Right hindlimb (tissue), 1 donor: ENCODE measurements around the gene OR2T34.
"Not testable (repeated sequence)": the region's sequence is repeated elsewhere in the genome, so short reads cannot be mapped to it uniquely, and the experiment has no call there.

Source experiments
- DNase-seq: peaks from one replicate; pipeline ENCODE4 v3.0.0-alpha.2; 2018

Gene OR2T34, protein sequence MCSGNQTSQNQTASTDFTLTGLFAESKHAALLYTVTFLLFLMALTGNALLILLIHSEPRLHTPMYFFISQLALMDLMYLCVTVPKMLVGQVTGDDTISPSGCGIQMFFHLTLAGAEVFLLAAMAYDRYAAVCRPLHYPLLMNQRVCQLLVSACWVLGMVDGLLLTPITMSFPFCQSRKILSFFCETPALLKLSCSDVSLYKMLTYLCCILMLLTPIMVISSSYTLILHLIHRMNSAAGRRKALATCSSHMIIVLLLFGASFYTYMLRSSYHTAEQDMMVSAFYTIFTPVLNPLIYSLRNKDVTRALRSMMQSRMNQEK

GRCh38 chr1:248574657-248575056 is at the start of gene OR2T34:
OR2T34 (minus strand) TSS chr1:248574757; CDS start chr1:248574757, 0 bp downstream.
- not testable (repeated sequence) for DNase-seq

- no peak for DNase-seq
Measured at GRCh38 chr1:248622570-248623001, 48.0 kb upstream of the OR2T34 start.

DNA sequence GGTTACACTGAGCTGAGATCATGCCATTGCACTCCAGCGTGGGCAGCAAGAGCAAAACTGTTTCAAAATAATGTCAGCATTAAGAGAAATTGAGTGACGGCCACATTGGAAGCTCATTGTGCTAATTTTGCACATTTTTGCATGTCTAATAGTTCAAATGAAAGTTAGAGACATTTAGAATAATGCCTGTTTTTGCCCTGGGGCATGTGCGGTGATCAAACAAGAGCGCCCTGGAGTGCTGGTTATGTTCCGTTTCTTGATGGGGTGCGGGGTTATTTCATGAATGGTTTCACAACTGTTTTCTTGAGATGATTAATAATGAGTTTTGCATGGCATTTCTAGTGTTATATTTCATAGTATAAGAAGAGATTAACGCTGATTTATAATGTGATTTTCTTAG is 47.2 kb upstream of the OR2T34 start:
- no peak for DNase-seq

GRCh38 chr1:248618878-248619277 is 44.3 kb upstream of the OR2T34 start:
- DNase-seq, result no peak

- no peak for DNase-seq
Measured at GRCh38 chr1:248618119-248618518, 43.6 kb upstream of the OR2T34 start.

GRCh38 chr1:248613742-248614141 is 39.2 kb upstream of the OR2T34 start:
- DNase-seq, result no peak

GRCh38 chr1:248611883-248612414 is 37.4 kb upstream of the OR2T34 start:
- no peak for DNase-seq

DNA sequence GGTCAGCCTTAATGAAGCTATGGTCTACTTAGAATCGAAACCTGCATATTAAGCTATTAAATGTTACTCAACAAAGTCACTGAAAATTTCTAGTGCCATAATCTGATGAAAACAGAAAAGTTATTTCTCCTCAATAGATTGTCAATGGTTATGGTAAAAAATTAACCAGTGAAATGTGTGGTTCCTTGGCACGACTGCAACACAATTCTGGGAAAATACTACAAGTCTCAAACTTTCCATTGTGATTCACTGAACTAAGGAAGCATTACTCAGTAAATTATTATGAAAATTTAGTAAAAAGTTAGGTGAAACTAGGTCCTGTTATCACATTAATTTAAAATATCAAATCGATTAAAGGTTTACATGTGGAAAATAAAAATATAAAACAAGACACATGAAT is 35.7 kb upstream of the OR2T34 start:
- DNase-seq, result no peak

- DNase-seq, result no peak
Measured at GRCh38 chr1:248599396-248599795, 24.8 kb upstream of the OR2T34 start.

DNA sequence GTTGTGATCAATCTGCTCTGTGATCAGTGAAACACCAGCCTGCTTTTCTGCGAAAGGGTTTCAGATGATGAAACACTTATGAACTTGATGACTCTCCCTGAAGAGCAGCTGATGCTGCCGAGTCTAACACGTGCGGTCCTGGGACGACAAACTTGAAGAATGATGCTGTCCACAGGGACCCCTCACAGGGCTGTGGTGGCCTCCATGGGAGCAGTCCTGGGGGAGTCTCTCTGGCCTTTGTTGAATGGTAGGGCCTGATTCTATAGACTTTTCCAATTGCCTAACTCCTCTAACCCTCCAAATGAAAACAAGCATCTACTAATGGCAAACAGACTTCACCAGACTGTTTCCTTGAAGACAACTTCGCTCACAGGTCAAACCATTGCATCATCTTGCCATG is 23.0 kb upstream of the OR2T34 start, which contains the start of gene OR2T10:
OR2T10 (minus strand) TSS at position 112 of the 400 bp plus-strand sequence. CDS start 3,932 bp downstream, outside the sequence.
- no peak for DNase-seq

DNA sequence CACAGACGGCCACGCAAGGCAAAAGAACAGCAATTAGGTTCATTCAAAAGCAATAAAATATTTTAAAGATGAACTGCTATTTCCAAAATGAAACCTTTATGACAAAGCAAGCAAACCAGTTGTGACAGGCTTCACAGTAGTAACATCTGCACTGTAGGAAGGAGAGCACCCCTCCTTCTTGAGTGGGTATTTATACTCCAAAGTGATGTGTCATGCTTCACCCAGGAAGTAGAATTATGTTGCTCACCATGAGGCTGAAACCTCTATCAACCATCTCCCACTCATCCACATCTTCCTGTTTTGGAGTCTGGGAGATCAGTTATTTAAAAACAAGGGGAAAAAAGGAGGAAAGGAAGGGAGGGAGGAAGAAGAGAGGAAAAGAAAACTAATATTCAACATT is 22.1 kb upstream of the OR2T34 start:
- no peak for DNase-seq

GRCh38 chr1:248593226-248593625 is 18.7 kb upstream of the OR2T34 start:
- DNase-seq, result no peak

GRCh38 chr1:248592655-248593054 is 18.1 kb upstream of the OR2T34 start:
- DNase-seq, result no peak

DNA sequence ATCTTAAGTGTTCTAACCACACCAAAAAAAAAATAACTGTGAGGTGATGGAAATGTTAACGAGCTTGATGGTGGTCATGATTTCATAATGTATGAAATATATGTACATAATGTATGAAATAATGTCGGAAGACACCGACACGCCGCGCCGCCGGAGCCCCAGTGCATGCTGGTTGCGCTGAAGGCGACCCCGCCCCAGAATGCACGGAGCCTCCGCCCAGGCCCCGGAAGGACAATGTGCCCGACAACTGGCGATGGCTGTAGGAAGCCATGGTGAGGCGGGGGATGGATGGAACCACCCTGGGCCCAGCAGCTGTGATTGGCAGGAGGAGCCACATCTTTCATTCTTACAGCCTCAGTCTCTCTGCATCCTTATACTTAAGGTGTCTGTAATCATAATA is 15.5 kb upstream of the OR2T34 start:
- DNase-seq, result no peak

GRCh38 chr1:248589334-248589733 is 14.8 kb upstream of the OR2T34 start:
- DNase-seq, result no peak

DNA sequence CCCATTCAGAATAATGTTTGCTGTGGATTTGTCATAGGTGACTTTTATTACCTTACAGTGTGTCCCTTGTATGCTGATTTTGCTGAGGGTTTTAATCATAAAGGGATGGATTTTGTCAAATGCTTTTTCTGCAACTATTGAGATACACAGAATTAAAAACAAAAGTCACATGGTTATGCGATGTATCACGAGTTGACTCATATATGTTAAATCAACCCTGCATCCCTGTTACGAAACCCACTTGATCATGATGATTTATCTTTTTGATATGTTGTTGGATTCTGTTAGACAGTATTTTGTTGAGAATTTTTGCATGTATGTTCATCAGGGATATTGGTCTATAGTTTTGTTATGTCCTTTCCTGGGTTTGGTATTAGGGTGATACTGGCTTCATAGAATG is 10.7 kb upstream of the OR2T34 start:
- no peak for DNase-seq

GRCh38 chr1:248576260-248576980 is 1.9 kb upstream of the OR2T34 start:
- no peak for DNase-seq

- not testable (repeated sequence) for DNase-seq
Measured at GRCh38 chr1:248573856-248574255, 701 bp downstream of the OR2T34 start.

GRCh38 chr1:248572049-248572448 is 2.5 kb downstream of the OR2T34 start:
- not testable (repeated sequence) for DNase-seq

DNA sequence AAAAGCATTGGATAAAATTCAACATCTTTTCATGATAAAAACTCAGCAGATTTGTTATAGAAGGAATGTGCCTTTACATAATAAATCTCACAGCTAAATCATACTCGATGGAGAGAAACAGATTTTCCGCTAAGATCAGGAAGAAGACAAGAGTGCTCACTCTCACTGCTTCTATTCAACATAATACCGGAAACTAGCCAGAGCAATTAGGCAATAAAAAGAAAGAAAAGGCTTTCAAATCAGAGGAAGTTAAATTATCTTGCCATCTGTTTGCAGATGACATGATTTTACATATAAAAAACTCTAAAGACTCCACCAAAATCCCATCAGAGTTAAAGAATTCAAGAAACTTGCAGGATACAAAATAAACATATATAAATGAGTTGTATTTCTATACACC is 3.7 kb downstream of the OR2T34 start:
- not testable (repeated sequence) for DNase-seq

GRCh38 chr1:248569049-248569448 is 5.5 kb downstream of the OR2T34 start:
- not testable (repeated sequence) for DNase-seq

GRCh38 chr1:248565530-248566373 is 8.8 kb downstream of the OR2T34 start:
- not testable (repeated sequence) for DNase-seq

DNA sequence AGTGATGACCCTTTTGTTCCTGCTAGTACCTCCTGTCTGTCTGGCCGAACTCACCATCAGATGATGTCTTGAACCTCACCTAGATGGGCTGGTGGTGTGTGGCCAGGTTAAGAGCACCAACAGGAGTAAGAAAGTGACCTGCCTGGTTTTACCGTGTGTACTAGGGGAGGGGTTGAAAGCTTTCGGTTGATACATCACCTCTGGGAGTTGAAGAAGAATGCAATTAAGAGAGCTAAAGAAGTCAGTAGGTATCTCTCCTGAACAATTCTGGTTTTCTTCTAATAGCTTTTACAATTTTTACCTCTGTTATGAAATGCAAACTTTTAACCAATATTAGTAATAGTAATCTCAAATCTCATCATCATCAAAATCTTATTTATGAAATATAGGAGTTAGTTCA is 11.9 kb downstream of the OR2T34 start, which contains the start of gene OR2T29:
OR2T29 (minus strand) TSS at position 101 of the 400 bp plus-strand sequence. CDS start 3,281 bp downstream, outside the sequence.
- not testable (repeated sequence) for DNase-seq
